H1 (cell line): ENCODE measurements around the gene ZNF212. TPM values are rescaled to one million over a fixed set of nuclear protein-coding genes. Genes with fewer than 3 reads are reported as not detected.

Source experiments
- CTCF ChIA-PET: fragments of 300-600 bp; sonication (Branson Sonifier 250); formaldehyde crosslinking; loops from one replicate; lab custom pipeline; 2021; ENCODE audit not compliant: partially characterized antibody; lab: Charles Lee
- POLR2A ChIA-PET: fragments of 300-600 bp; sonication (Branson Sonifier 250); formaldehyde crosslinking; loops from one replicate; lab custom pipeline; 2021; ENCODE audit warnings: inconsistent platforms; ENCODE audit not compliant: partially characterized antibody; lab: Charles Lee
- DNase-seq, 2 experiments: peaks; one replicate each; pipeline versions ENCODE4 v3.0.0 to v3.0.0-alpha.2; 2010 to 2022; ENCODE audit warnings: low spot score in 2 of 2, low read depth in 1 of 2, mixed read lengths in 1 of 2
- FAIRE-seq: peaks from 2 replicates; lab custom pipeline; 2011; peaks lifted over from hg19 to GRCh38; lab: Jason Lieb, UNC
- H2AFZ ChIP-seq: 2 replicates; pipeline ENCODE4 v1.8.1; 2012; ENCODE audit warnings: low read length, inconsistent platforms
- H2AK5ac ChIP-seq: 2 replicates; pipeline ENCODE4 v1.6.1; 2013; ENCODE audit warnings: low read depth, low read length
- H2BK120ac ChIP-seq: replicated peaks from 2 replicates; pipeline ENCODE3; 2013; ENCODE audit warnings: low read depth, low read length, inconsistent platforms
- H2BK12ac ChIP-seq: 2 replicates; pipeline ENCODE4 v1.6.1; 2013; ENCODE audit warnings: low read depth, low read length
- H2BK15ac ChIP-seq: 2 replicates; pipeline ENCODE4 v1.6.1; 2013; ENCODE audit warnings: low read length
- H2BK20ac ChIP-seq: 2 replicates; pipeline ENCODE4 v1.6.1; 2013; ENCODE audit warnings: low read length
- H2BK5ac ChIP-seq: 2 replicates; pipeline ENCODE4 v1.6.1; 2013; ENCODE audit warnings: low read depth, low read length
- H3K14ac ChIP-seq: 2 replicates; pipeline ENCODE4 v1.6.1; 2013; ENCODE audit warnings: inconsistent platforms; ENCODE audit not compliant: insufficient read length
- H3K18ac ChIP-seq: 2 replicates; pipeline ENCODE4 v1.6.1; 2013; ENCODE audit warnings: low read length; ENCODE audit errors: extremely low read depth
- H3K23ac ChIP-seq: 2 replicates; pipeline ENCODE4 v1.6.1; 2013; ENCODE audit warnings: inconsistent platforms; ENCODE audit not compliant: insufficient read length
- H3K23me2 ChIP-seq: 2 replicates; pipeline ENCODE4 v1.6.1; 2013; ENCODE audit warnings: low read depth, low read length
- H3K27ac ChIP-seq: 2 replicates; pipeline ENCODE4 v1.6.1; 2011; ENCODE audit warnings: low read depth, low read length, inconsistent platforms
- H3K27me3 ChIP-seq, 4 experiments: replicated peaks in 1 of 4; 1 replicate in 1 of 4; 2 replicates in 3 of 4; pipeline versions ENCODE4 v1.6.1 to v1.8.1; 2011 to 2013; ENCODE audit warnings: low read length in 3 of 4, mild to moderate bottlenecking in 3 of 4, inconsistent platforms in 2 of 4, mixed read lengths in 2 of 4, moderate library complexity in 1 of 4; ENCODE audit not compliant: control insufficient read depth in 3 of 4, insufficient read depth in 3 of 4; ENCODE audit errors: extremely low read depth in 1 of 4
- H3K36me3 ChIP-seq, 4 experiments: 2 replicates each; pipeline versions ENCODE4 v1.6.1 to v1.8.1; 2011 to 2013; ENCODE audit warnings: mild to moderate bottlenecking in 4 of 4, low read length in 3 of 4, moderate library complexity in 2 of 4, control low read depth in 1 of 4, inconsistent platforms in 1 of 4; ENCODE audit not compliant: insufficient read depth in 4 of 4, control insufficient read depth in 2 of 4
- H3K4ac ChIP-seq: replicated peaks from 2 replicates; pipeline ENCODE3; 2013; ENCODE audit warnings: low read length, low read depth, mixed read lengths, inconsistent platforms; ENCODE audit not compliant: insufficient read length
- H3K4me1 ChIP-seq, 4 experiments: replicated peaks in 1 of 4; 1 replicate in 1 of 4; 2 replicates in 3 of 4; pipeline versions ENCODE4 v1.6.1 to v1.8.1; 2011 to 2013; ENCODE audit warnings: low read length in 3 of 4, inconsistent platforms in 2 of 4, mixed read lengths in 1 of 4; ENCODE audit not compliant: insufficient read depth in 4 of 4, control insufficient read depth in 3 of 4
- H3K4me2 ChIP-seq, 2 experiments: 2 replicates each; pipeline versions ENCODE4 v1.6.1 to v1.8.1; 2011 to 2013; ENCODE audit warnings: low read depth in 2 of 2, low read length in 2 of 2, control low read depth in 1 of 2, inconsistent platforms in 1 of 2, mild to moderate bottlenecking in 1 of 2; ENCODE audit not compliant: insufficient read depth in 1 of 2
- H3K4me3 ChIP-seq, 4 experiments: fragments of 200-600, 300-600 bp in 1 of 4; sonication (generic), shearing (Covaris generic), sonication (Bioruptor Twin) in 1 of 4; 2 replicates each; pipeline versions ENCODE4 v1.5.1 to v1.8.1; 2011 to 2016; ENCODE audit warnings: low read length in 4 of 4, low read depth in 3 of 4, control low read depth in 2 of 4, inconsistent platforms in 2 of 4, mild to moderate bottlenecking in 2 of 4, mixed read lengths in 1 of 4, moderate library complexity in 1 of 4; ENCODE audit not compliant: insufficient read depth in 2 of 4; ENCODE audit errors: extremely low read depth in 1 of 4
- H3K56ac ChIP-seq: replicated peaks from 2 replicates; pipeline ENCODE3; 2013; ENCODE audit warnings: low read depth, mild to moderate bottlenecking, mixed read lengths, low read length, inconsistent platforms; ENCODE audit not compliant: insufficient read length
- H3K79me1 ChIP-seq: 2 replicates; pipeline ENCODE4 v1.6.1; 2013; ENCODE audit warnings: low read depth, low read length, control low read depth
- H3K79me2 ChIP-seq, 2 experiments: 2 replicates each; pipeline versions ENCODE4 v1.6.1 to v1.8.1; 2012 to 2013; ENCODE audit warnings: low read length in 2 of 2, mild to moderate bottlenecking in 2 of 2, inconsistent platforms in 1 of 2; ENCODE audit not compliant: insufficient read depth in 2 of 2, control insufficient read depth in 1 of 2
- H3K9ac ChIP-seq, 4 experiments: replicated peaks in 1 of 4; 1 replicate in 1 of 4; 2 replicates in 3 of 4; pipeline versions ENCODE4 v1.6.1 to v1.8.1; 2011 to 2013; ENCODE audit warnings: low read depth in 3 of 4, low read length in 3 of 4, control low read depth in 2 of 4, mild to moderate bottlenecking in 2 of 4, moderate library complexity in 2 of 4, inconsistent platforms in 1 of 4; ENCODE audit errors: extremely low read depth in 1 of 4
- H3K9me3 ChIP-seq, 2 experiments: 2 replicates each; pipeline versions ENCODE4 v1.6.1 to v1.8.1; 2012 to 2013; ENCODE audit warnings: mild to moderate bottlenecking in 2 of 2, moderate library complexity in 2 of 2, control low read depth in 1 of 2, inconsistent platforms in 1 of 2, low read depth in 1 of 2, low read length in 1 of 2, mixed read lengths in 1 of 2; ENCODE audit not compliant: insufficient read depth in 2 of 2
- H4K20me1 ChIP-seq, 2 experiments: replicated peaks in 1 of 2; 2 replicates each; pipeline versions ENCODE3 to v1.8.1; 2011 to 2013; ENCODE audit warnings: inconsistent platforms in 2 of 2, low read length in 2 of 2, mild to moderate bottlenecking in 1 of 2; ENCODE audit not compliant: insufficient read depth in 2 of 2, control insufficient read depth in 1 of 2
- H4K5ac ChIP-seq: 2 replicates; pipeline ENCODE4 v1.6.1; 2013; ENCODE audit warnings: low read length, low read depth, mixed read lengths, inconsistent platforms; ENCODE audit not compliant: insufficient read length
- H4K8ac ChIP-seq: 2 replicates; pipeline ENCODE4 v1.8.0; 2013; ENCODE audit warnings: mild to moderate bottlenecking, moderate library complexity, low read length, inconsistent platforms; ENCODE audit not compliant: insufficient read depth; ENCODE audit errors: extremely low read depth
- H4K91ac ChIP-seq: replicated peaks from 2 replicates; pipeline ENCODE3; 2013; ENCODE audit warnings: low read length, mixed read lengths, inconsistent platforms; ENCODE audit not compliant: insufficient read length
- CTCF ChIP-seq, 3 experiments: IDR thresholded peaks; 1 replicate in 2 of 3; 2 replicates in 1 of 3; pipeline versions ENCODE4 v1.5.1 to v1.6.1; 2011; ENCODE audit warnings: low read length in 3 of 3, mild to moderate bottlenecking in 3 of 3, inconsistent platforms in 2 of 3, low read depth in 1 of 3, moderate library complexity in 1 of 3; ENCODE audit not compliant: insufficient read depth in 1 of 3; ENCODE audit errors: control extremely low read depth in 1 of 3
- E2F6 ChIP-seq: IDR thresholded peaks from 2 replicates; pipeline ENCODE4 v1.6.1; 2012; ENCODE audit warnings: inconsistent platforms
- JUN ChIP-seq: IDR thresholded peaks from 2 replicates; pipeline ENCODE4 v1.6.1; 2011; ENCODE audit warnings: low read depth, mild to moderate bottlenecking, improper control_type of control experiment, low read length
- JUND ChIP-seq: IDR thresholded peaks from 2 replicates; pipeline ENCODE4 v1.6.1; 2011; ENCODE audit warnings: mild to moderate bottlenecking, improper control_type of control experiment, low read length
- KDM1A ChIP-seq: fragments of 200-600, 300-600 bp; sonication (generic); IDR thresholded peaks from 2 replicates; pipeline ENCODE4 v1.7.1; 2016; ENCODE audit warnings: mild to moderate bottlenecking, low read length, borderline replicate concordance
- KDM5A ChIP-seq: fragments of 200-600 bp; IDR thresholded peaks from 2 replicates; pipeline ENCODE4 v1.7.1; 2012; ENCODE audit warnings: mild to moderate bottlenecking, low read length, inconsistent platforms, mixed read lengths
- RFX5 ChIP-seq: IDR thresholded peaks from 2 replicates; pipeline ENCODE4 v1.6.1; 2011; ENCODE audit warnings: low read depth, low read length, improper control_type of control experiment, borderline replicate concordance
- SAP30 ChIP-seq: fragments of 300-600 bp; sonication (generic); IDR thresholded peaks from 2 replicates; pipeline ENCODE4 v1.7.1; 2012; ENCODE audit warnings: low read length, moderate library complexity, mild to moderate bottlenecking, inconsistent platforms; ENCODE audit not compliant: insufficient read depth, insufficient replicate concordance
- TAF1 ChIP-seq: IDR thresholded peaks from 2 replicates; pipeline ENCODE4 v1.6.1; 2011; ENCODE audit warnings: mild to moderate bottlenecking, low read depth, low read length
- TBP ChIP-seq: IDR thresholded peaks from 2 replicates; pipeline ENCODE4 v1.6.1; 2011; ENCODE audit warnings: low read depth, low read length, improper control_type of control experiment
- YY1 ChIP-seq: IDR thresholded peaks from 2 replicates; pipeline ENCODE4 v1.6.1; 2011; ENCODE audit warnings: low read depth, mild to moderate bottlenecking, low read length
- WGBS, 2 experiments: shearing (Covaris generic) in 1 of 2; methylation state at CpG; one replicate each; pipeline versions ENCODE4 v1.1.6 to v1.1.7; 2013 to 2015; ENCODE audit warnings: low lambda C conversion rate in 2 of 2, mixed read lengths in 2 of 2, inconsistent platforms in 1 of 2, low coverage in 1 of 2, missing lambda C conversion rate in 1 of 2; ENCODE audit not compliant: insufficient replicate concordance in 2 of 2, insufficient coverage in 1 of 2, insufficient read length in 1 of 2; ENCODE audit errors: extremely low coverage in 1 of 2, missing lambda C conversion rate in 1 of 2; 5-methylcytosine and 5-hydroxymethylcytosine counted together
- polyA plus RNA-seq, 7 experiments: library from polyadenylated mRNA; depleted of rRNA in 3 of 7; stranded (reverse) in 5 of 7; unstranded in 2 of 7; fragments of >200 nt in 5 of 7; fragments of 200-250 nt in 2 of 7; gene quantifications; 1 replicate in 5 of 7; 2 replicates in 1 of 7; 4 replicates in 1 of 7; pipeline versions ENCODE4 v1.2.1 to v1.2.3, GENCODE V29; 2011 to 2013; ENCODE audit warnings: missing spikeins in 2 of 7, mixed read lengths in 2 of 7
- total RNA-seq: library from RNA; stranded (reverse); fragmentation: NEBNext Ultra II Directional; extraction: Animal tissue kit (Norgen Biotek cat#: 25700); gene quantifications from 2 replicates; pipeline ENCODE4 v1.2.1, GENCODE V29; 2021

The ZNF212 gene
- total and polyA plus RNA-seq, 2 of the 8 experiments (the other 6 are each of a cell fraction or from before 2014, with no cell fraction given): 6.7 to 19.3 TPM

- no peaks in the 10 kb centered on the region for H3K9me3 ChIP-seq
- no peak overlapping the region for H2BK15ac ChIP-seq
- H3K56ac ChIP-seq: no peak overlapping the region
- peaks cover 0 to 5% of the 10 kb centered on the region in 2 experiments for H4K20me1 ChIP-seq
- H3K23ac ChIP-seq: no peak overlapping the region
- POLR2A ChIA-PET: interaction anchor here (0.8 kb wide), 1 partner anchor 16 kb away, joined by 4 read pairs; no protein-coding TSS in a partner anchor
- CTCF ChIA-PET: no interaction called here
- no peak overlapping the region for H2BK20ac ChIP-seq
- no peak overlapping the region for H3K4ac ChIP-seq
- no peak overlapping the region for H3K4me3 ChIP-seq
- no peak overlapping the region for H3K14ac ChIP-seq
- H3K27me3 ChIP-seq: peaks cover 0 to 5% (median 1%) of the 10 kb centered on the region in 4 experiments; a peak in 2 of 7 replicates
- peaks cover 0 to 9% (median 3%) of the 10 kb centered on the region in 4 experiments; a peak in 1 of 8 replicates for H3K36me3 ChIP-seq
- H3K9ac ChIP-seq: no peak overlapping the region
- H3K4me1 ChIP-seq: peaks cover 0 to 6% (median 3%) of the 10 kb centered on the region in 4 experiments; a peak in 4 of 7 replicates
- H4K8ac ChIP-seq: no peak overlapping the region
- no peak for DNase-seq
- no peak overlapping the region for H4K5ac ChIP-seq
- H3K18ac ChIP-seq: no peak overlapping the region
- H3K23me2 ChIP-seq: peaks cover under 1% of the 10 kb centered on the region; the same call in 1 of the 2 replicates
- FAIRE-seq: no peak
- H2BK5ac ChIP-seq: no peak overlapping the region
- no peaks in the 10 kb centered on the region for H3K79me2 ChIP-seq
- no peak overlapping the region for H3K4me2 ChIP-seq
- H2AFZ ChIP-seq: no peak overlapping the region
- no peak overlapping the region for H2BK12ac ChIP-seq
- no peaks in the 10 kb centered on the region; the same call in 1 of the 2 replicates for H3K79me1 ChIP-seq
- WGBS, 2 experiments: 100% methylated on average over 1 of the region's 9 CpGs; no CpG with 5 or more reads in 1 of the 2 experiments
- no peak overlapping the region for H2AK5ac ChIP-seq
- no peak overlapping the region for H3K27ac ChIP-seq
- no peak overlapping the region for H4K91ac ChIP-seq
- H2BK120ac ChIP-seq: no peak overlapping the region
- TF ChIP-seq TBP (no peak), E2F6 (no peak), JUND (no peak), SAP30 (no peak), TAF1 (no peak), CTCF (IDR thresholded peaks at IDR 0.05; ENCODE audit: control extremely low read depth in 1 of 3, insufficient read depth in 1 of 3, low read depth in 1 of 3, low read length in 3 of 3) (no peak), YY1 (no peak), JUN (no peak), KDM1A (no peak), KDM5A (no peak), RFX5 (no peak)
Measured at GRCh38 chr7:149280151-149280550, 40.7 kb downstream of the ZNF212 start.
